Calu3 (cell line): ENCODE results near the gene STAG1. TPM values are rescaled to one million over a fixed set of nuclear protein-coding genes. Genes with fewer than 3 reads are reported as not detected.
"Not testable (repeated sequence)": the region's sequence is repeated elsewhere in the genome, so short reads cannot be mapped to it uniquely, and the experiment has no call there.

Experiments used
- BruUV-seq: library from RNA; stranded (reverse); fragments of 400-500 nt; replicated peaks from 2 replicates; lab custom pipeline; 2021; lab: Mats Ljungman, UMichigan
- CTCF ChIA-PET: fragments of 300-600 bp; sonication (Branson Sonifier 250); formaldehyde crosslinking; loops from one replicate; lab custom pipeline; 2022; ENCODE audit warnings: antibody characterized with exemption; lab: Charles Lee
- DNase-seq: peaks from one replicate; pipeline ENCODE4 v3.0.0; 2022
- H3K27ac Mint-ChIP-seq: one replicate; pipeline ENCODE4 v1.8.0; 2022; ENCODE audit warnings: mixed read lengths; ENCODE audit not compliant: unreplicated experiment
- H3K27me3 Mint-ChIP-seq: one replicate; pipeline ENCODE4 v1.8.0; 2022; ENCODE audit warnings: mixed read lengths; ENCODE audit not compliant: unreplicated experiment
- H3K36me3 Mint-ChIP-seq: one replicate; pipeline ENCODE4 v1.8.0; 2022; ENCODE audit warnings: mild to moderate bottlenecking, moderate library complexity, mixed read lengths; ENCODE audit not compliant: insufficient read depth, unreplicated experiment
- H3K4me1 Mint-ChIP-seq: one replicate; pipeline ENCODE4 v1.8.0; 2022; ENCODE audit warnings: mild to moderate bottlenecking, low read depth, mixed read lengths; ENCODE audit not compliant: unreplicated experiment
- H3K4me3 Mint-ChIP-seq: one replicate; pipeline ENCODE4 v1.8.0; 2022; ENCODE audit warnings: mild to moderate bottlenecking, low read depth, moderate library complexity, mixed read lengths; ENCODE audit not compliant: unreplicated experiment
- H3K9me3 Mint-ChIP-seq: one replicate; pipeline ENCODE4 v1.8.0; 2022; ENCODE audit warnings: low read depth, mixed read lengths; ENCODE audit not compliant: unreplicated experiment
- intact Hi-C: fragments of 100-400 bp; cut with micrococcal nuclease; formaldehyde crosslinking; loops from one replicate; pipeline ENCODE4 v1.10.0; 2022; ENCODE audit not compliant: unreplicated experiment
- total RNA-seq: library from RNA; stranded (reverse); gene quantifications from 2 replicates; pipeline ENCODE4 v1.2.3, GENCODE V29; 2022
- TF ChIP-seq, protein P1 (sequence below): fragments of 200-600 bp; IDR thresholded peaks from one replicate; pipeline ENCODE4 v1.8.0; 2022; ENCODE audit warnings: antibody characterized with exemption; ENCODE audit not compliant: unreplicated experiment

STAG1 gene
- total RNA-seq, 1 experiment from 2014 or later: 39.3 TPM

DNA sequence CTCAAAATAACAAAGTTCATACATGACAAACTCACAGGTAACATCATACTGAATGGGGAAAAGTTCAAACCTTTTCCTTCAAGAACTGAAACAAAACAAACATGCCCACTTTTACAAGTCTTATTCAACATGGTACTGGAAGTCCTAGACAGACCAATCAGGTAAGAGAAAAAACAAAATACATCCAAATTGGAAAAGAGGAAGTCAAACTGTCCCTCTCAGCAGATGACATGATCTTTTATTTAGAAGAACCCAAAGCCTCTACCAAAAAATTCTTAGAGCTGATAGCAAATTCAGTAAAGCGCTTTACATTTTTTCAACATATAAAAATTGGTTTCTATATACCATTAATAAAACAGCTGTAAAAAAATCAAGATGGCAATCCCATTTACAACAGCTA is 219.4 kb downstream of the STAG1 start:
- CTCF ChIA-PET: no interaction called here
- H3K27ac Mint-ChIP-seq: no peak overlapping the region
- no peaks in the 10 kb centered on the region for H3K4me1 Mint-ChIP-seq
- H3K27me3 Mint-ChIP-seq: no peaks in the 10 kb centered on the region
- H3K36me3 Mint-ChIP-seq: no peaks in the 10 kb centered on the region
- intact Hi-C loops: no loop called here
- DNase-seq: no peak
- no TSS peak for BruUV-seq
- H3K9me3 Mint-ChIP-seq: peaks cover 6% of the 10 kb centered on the region
- TF ChIP-seq, protein P1, sequence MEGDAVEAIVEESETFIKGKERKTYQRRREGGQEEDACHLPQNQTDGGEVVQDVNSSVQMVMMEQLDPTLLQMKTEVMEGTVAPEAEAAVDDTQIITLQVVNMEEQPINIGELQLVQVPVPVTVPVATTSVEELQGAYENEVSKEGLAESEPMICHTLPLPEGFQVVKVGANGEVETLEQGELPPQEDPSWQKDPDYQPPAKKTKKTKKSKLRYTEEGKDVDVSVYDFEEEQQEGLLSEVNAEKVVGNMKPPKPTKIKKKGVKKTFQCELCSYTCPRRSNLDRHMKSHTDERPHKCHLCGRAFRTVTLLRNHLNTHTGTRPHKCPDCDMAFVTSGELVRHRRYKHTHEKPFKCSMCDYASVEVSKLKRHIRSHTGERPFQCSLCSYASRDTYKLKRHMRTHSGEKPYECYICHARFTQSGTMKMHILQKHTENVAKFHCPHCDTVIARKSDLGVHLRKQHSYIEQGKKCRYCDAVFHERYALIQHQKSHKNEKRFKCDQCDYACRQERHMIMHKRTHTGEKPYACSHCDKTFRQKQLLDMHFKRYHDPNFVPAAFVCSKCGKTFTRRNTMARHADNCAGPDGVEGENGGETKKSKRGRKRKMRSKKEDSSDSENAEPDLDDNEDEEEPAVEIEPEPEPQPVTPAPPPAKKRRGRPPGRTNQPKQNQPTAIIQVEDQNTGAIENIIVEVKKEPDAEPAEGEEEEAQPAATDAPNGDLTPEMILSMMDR: no peak
- no peak overlapping the region for H3K4me3 Mint-ChIP-seq

DNA sequence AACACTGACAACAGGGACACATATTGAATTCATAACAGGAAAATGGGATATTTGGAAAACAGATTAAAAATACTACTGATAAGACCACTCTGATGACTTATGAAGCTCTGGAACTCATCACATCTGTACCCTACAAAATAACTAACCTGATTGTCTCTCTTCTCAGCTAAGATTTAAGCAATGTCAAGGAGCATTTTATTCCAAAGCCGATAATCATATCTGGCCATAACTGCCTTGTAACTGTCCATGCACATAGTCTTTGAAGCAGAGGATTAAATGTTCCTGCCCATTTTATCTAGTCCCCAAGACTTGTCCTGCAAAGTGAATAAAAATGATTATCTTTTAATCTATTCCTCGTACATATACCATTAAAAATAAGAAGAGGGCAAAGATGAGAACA is 234.1 kb downstream of the STAG1 start:
- no peaks in the 10 kb centered on the region for H3K36me3 Mint-ChIP-seq
- H3K27ac Mint-ChIP-seq: no peak overlapping the region
- H3K4me1 Mint-ChIP-seq: no peaks in the 10 kb centered on the region
- intact Hi-C loops: no loop called here
- CTCF ChIA-PET: no interaction called here
- no peak overlapping the region for H3K4me3 Mint-ChIP-seq
- no peaks in the 10 kb centered on the region for H3K27me3 Mint-ChIP-seq
- no TSS peak for BruUV-seq
- TF ChIP-seq, protein P1: no peak
- no peak for DNase-seq
- H3K9me3 Mint-ChIP-seq: no peaks in the 10 kb centered on the region

DNA sequence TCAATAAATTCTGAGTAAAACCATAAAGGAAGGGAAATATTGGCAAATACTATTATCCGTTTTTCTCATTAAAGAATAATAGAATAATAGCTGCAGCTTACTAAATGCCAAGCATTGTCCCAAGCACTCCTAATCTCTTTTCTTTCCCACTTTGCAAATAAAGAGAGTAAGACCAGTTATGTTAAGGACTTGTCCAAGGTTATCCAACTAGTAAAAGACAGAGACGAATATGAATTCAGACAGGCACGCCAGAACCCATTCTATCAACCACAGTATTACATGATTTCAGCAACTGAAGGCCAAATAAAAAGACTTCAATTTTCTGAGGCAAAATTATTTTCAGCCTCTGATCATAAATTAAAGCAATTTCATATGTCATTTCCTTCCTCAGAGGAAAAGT is 235.5 kb downstream of the STAG1 start:
- no TSS peak for BruUV-seq
- no peaks in the 10 kb centered on the region for H3K36me3 Mint-ChIP-seq
- H3K4me1 Mint-ChIP-seq: no peaks in the 10 kb centered on the region
- H3K4me3 Mint-ChIP-seq: no peak overlapping the region
- H3K27me3 Mint-ChIP-seq: no peaks in the 10 kb centered on the region
- no peak for DNase-seq
- TF ChIP-seq, protein P1: no peak
- H3K9me3 Mint-ChIP-seq: no peaks in the 10 kb centered on the region
- CTCF ChIA-PET: no interaction called here
- intact Hi-C loops: no loop called here
- no peak overlapping the region for H3K27ac Mint-ChIP-seq

DNA sequence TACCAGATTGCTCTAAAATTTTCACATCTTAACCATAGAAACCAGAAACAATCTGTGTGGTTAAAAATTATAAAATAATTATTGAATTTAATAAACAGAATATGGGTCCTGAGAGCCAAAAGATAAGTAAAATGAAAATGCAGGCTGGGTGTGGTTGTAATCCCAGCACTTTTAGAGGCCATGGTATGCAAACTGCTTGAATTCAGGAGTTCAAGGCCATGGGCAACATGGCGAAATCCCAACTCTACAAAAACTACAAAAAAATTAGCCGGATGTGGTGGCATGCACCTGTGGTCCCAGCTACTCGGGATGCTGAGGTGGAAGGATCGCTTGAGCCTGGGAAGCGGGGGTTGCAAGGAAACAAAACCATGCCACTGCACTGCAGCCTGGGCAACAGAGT is 236.1 kb downstream of the STAG1 start:
- no peaks in the 10 kb centered on the region for H3K4me1 Mint-ChIP-seq
- CTCF ChIA-PET: no interaction called here
- BruUV-seq: no TSS peak
- TF ChIP-seq, protein P1: no peak
- intact Hi-C loops: no loop called here
- H3K27me3 Mint-ChIP-seq: no peaks in the 10 kb centered on the region
- no peak overlapping the region for H3K27ac Mint-ChIP-seq
- no peaks in the 10 kb centered on the region for H3K9me3 Mint-ChIP-seq
- no peak for DNase-seq
- no peak overlapping the region for H3K4me3 Mint-ChIP-seq
- no peaks in the 10 kb centered on the region for H3K36me3 Mint-ChIP-seq

DNA sequence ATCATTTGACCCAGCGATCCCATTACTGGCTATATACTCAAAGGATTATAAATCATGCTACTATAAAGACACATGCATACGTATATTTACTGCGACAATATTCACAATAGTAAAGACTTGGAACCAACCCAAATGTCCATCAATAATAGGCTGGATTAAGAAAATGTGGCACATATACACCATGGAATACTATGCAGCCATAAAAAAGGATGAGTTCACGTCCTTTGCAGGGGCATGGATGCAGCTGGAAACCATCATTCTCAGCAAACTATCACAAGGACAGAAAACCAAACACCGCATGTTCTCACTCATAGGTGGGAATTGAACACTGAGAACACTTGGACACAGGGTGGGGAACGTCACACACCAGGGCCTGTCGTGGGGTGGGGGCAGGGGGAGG is 237.6 kb downstream of the STAG1 start:
- CTCF ChIA-PET, H3K27ac Mint-ChIP-seq, H3K27me3 Mint-ChIP-seq, H3K4me1 Mint-ChIP-seq, H3K9me3 Mint-ChIP-seq, H3K4me3 Mint-ChIP-seq, intact Hi-C loops, H3K36me3 Mint-ChIP-seq, DNase-seq, BruUV-seq: not testable (repeated sequence)
